ENCODE results near the gene ELP2. TPM values are rescaled to one million over a fixed set of nuclear protein-coding genes. Genes with fewer than 3 reads are reported as not detected.

ELP2 gene
- total RNA-seq, 1 experiment from 2014 or later, result 167 TPM

DNA sequence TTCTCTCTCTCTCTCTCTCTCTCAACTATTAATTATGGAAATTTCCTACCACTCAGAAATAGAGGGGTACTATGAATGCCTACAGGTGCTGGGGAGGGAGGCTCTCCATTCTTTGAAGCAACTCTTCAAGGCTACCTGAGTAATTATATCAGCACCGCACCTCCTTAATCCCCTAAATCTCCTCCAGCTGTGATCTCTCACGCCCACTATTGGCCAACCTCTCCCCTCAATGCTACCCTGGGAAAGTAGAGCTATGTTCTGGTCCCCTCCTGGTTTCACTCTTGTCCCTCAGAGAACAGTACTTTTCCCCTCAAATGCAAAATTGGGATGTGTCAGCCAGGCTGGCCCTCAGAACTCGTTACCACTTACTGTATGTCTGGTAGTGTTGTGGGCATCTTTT lies 59.2 kb downstream of the ELP2 start:
- Histone ChIP-seq H3K9me3 (ENCODE audit: low read length) (no peaks in the 10 kb centered on the region), H3K4me2 (ENCODE audit: low read depth, low read length, poor library complexity, severe bottlenecking) (no peak overlapping the region), H3K36me3 (ENCODE audit: insufficient read depth, low read length) (no peaks in the 10 kb centered on the region), H3K27me3 (ENCODE audit: low read length) (no peaks in the 10 kb centered on the region), H3K9me2 (replicated peaks; ENCODE audit: insufficient read depth, low read length) (no peaks in the 10 kb centered on the region), H3K27ac (ENCODE audit: low read length) (no peak overlapping the region), H3K4me3 (ENCODE audit: low read length) (no peak overlapping the region), H3K9ac (ENCODE audit: low read length) (no peak overlapping the region), H3K79me2 (ENCODE audit: low read length) (no peaks in the 10 kb centered on the region), H4K20me1 (ENCODE audit: insufficient read depth, low read depth, low read length) (peaks cover 13% of the 10 kb centered on the region; the same call in 1 of the 2 replicates), H3K4me1 (ENCODE audit: low read length) (peaks cover 21% of the 10 kb centered on the region), H2AFZ (ENCODE audit: low read length) (no peak overlapping the region)
- no peak for DNase-seq

DNA sequence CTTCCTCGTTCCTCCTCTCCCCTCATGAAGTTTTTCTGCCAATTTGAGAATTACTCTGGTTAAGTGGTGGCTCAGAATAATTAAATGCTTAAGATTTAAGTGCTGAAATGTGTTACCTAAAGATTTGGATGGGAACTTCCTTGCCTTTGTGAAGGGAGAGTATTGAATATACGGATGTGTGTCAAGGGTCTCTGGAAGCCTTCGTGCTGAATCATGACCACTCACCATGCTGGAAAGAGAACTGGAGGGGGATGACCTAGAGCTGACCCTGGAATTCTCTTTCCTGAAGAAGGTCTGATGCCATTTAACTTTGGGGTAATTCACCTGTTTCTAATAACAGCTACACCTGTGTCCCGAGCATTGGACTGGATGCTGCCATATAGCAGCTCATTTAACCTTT lies 59.8 kb downstream of the ELP2 start:
- peaks cover 27% of the 10 kb centered on the region for H3K4me1 ChIP-seq (ENCODE audit: low read length)
- no peaks in the 10 kb centered on the region for H3K27me3 ChIP-seq (ENCODE audit: low read length)
- H4K20me1 ChIP-seq (ENCODE audit: insufficient read depth, low read depth, low read length), result peaks cover 13% of the 10 kb centered on the region; the same call in 1 of the 2 replicates
- H3K79me2 ChIP-seq (ENCODE audit: low read length), result no peaks in the 10 kb centered on the region
- no peak overlapping the region for H3K4me3 ChIP-seq (ENCODE audit: low read length)
- H3K4me2 ChIP-seq (ENCODE audit: low read depth, low read length, poor library complexity, severe bottlenecking), result no peak overlapping the region
- no peak for DNase-seq
- H3K36me3 ChIP-seq (ENCODE audit: insufficient read depth, low read length), result no peaks in the 10 kb centered on the region
- no peaks in the 10 kb centered on the region for H3K9me3 ChIP-seq (ENCODE audit: low read length)
- H3K27ac ChIP-seq (ENCODE audit: low read length), result no peak overlapping the region
- H3K9me2 ChIP-seq (replicated peaks; ENCODE audit: insufficient read depth, low read length), result no peaks in the 10 kb centered on the region
- no peak overlapping the region for H3K9ac ChIP-seq (ENCODE audit: low read length)
- H2AFZ ChIP-seq (ENCODE audit: low read length), result no peak overlapping the region

DNA sequence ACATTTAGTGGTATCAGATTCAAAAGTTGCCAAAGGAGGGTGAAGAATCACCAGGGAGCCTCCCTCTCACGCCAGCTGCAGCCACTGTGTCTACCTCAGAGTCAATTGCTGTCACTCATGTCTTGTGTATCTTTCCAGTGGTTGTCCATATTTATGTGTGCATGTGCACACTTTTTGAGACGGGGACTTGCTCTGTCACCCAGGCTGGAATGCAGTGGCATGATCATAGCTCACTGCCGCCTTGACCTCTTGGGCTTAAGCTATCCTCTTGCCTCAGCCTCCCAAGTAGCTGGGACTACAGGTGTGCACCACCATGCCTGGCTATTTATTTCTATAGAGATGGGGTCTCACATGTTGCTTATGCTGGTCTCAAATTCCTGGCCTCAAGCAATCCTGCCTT lies 61.6 kb downstream of the ELP2 start:
- Histone ChIP-seq H3K4me3 (ENCODE audit: low read length) (no peak overlapping the region), H3K9me3 (ENCODE audit: low read length) (no peaks in the 10 kb centered on the region), H3K9me2 (replicated peaks; ENCODE audit: insufficient read depth, low read length) (no peaks in the 10 kb centered on the region), H2AFZ (ENCODE audit: low read length) (no peak overlapping the region), H3K79me2 (ENCODE audit: low read length) (no peaks in the 10 kb centered on the region), H3K9ac (ENCODE audit: low read length) (no peak overlapping the region), H4K20me1 (ENCODE audit: insufficient read depth, low read depth, low read length) (no peaks in the 10 kb centered on the region; the same call in 1 of the 2 replicates), H3K4me1 (ENCODE audit: low read length) (peaks cover 26% of the 10 kb centered on the region), H3K27ac (ENCODE audit: low read length) (no peak overlapping the region), H3K4me2 (ENCODE audit: low read depth, low read length, poor library complexity, severe bottlenecking) (no peak overlapping the region), H3K27me3 (ENCODE audit: low read length) (no peaks in the 10 kb centered on the region), H3K36me3 (ENCODE audit: insufficient read depth, low read length) (no peaks in the 10 kb centered on the region)
- DNase-seq, result no peak

DNA sequence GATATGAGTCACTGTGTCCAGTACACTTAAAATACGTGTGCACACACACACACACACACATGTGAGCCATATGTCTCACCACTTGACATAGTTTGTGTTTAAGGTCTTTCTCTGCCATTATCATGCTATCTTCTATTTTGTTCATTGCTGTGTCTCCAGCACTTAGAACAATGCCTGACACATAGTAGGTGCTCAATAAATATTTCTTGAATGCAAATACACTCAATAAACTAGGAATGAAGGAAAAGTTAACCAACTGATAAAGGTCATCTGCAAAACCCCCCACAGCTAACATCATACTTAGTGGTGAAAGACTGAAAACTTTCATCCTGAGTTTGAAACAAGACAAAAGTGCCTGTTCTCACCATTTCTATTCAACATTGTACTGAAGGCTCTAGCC lies 62.0 kb downstream of the ELP2 start:
- H3K9ac ChIP-seq (ENCODE audit: low read length), result no peak overlapping the region
- no peaks in the 10 kb centered on the region for H3K36me3 ChIP-seq (ENCODE audit: insufficient read depth, low read length)
- H2AFZ ChIP-seq (ENCODE audit: low read length), result no peak overlapping the region
- H3K9me2 ChIP-seq (replicated peaks; ENCODE audit: insufficient read depth, low read length), result no peaks in the 10 kb centered on the region
- H3K27ac ChIP-seq (ENCODE audit: low read length), result no peak overlapping the region
- no peak overlapping the region for H3K4me3 ChIP-seq (ENCODE audit: low read length)
- H4K20me1 ChIP-seq (ENCODE audit: insufficient read depth, low read depth, low read length), result no peaks in the 10 kb centered on the region; the same call in 1 of the 2 replicates
- H3K4me2 ChIP-seq (ENCODE audit: low read depth, low read length, poor library complexity, severe bottlenecking), result no peak overlapping the region
- no peaks in the 10 kb centered on the region for H3K79me2 ChIP-seq (ENCODE audit: low read length)
- no peak for DNase-seq
- H3K9me3 ChIP-seq (ENCODE audit: low read length), result no peaks in the 10 kb centered on the region
- no peaks in the 10 kb centered on the region for H3K27me3 ChIP-seq (ENCODE audit: low read length)
- peaks cover 26% of the 10 kb centered on the region for H3K4me1 ChIP-seq (ENCODE audit: low read length)

DNA sequence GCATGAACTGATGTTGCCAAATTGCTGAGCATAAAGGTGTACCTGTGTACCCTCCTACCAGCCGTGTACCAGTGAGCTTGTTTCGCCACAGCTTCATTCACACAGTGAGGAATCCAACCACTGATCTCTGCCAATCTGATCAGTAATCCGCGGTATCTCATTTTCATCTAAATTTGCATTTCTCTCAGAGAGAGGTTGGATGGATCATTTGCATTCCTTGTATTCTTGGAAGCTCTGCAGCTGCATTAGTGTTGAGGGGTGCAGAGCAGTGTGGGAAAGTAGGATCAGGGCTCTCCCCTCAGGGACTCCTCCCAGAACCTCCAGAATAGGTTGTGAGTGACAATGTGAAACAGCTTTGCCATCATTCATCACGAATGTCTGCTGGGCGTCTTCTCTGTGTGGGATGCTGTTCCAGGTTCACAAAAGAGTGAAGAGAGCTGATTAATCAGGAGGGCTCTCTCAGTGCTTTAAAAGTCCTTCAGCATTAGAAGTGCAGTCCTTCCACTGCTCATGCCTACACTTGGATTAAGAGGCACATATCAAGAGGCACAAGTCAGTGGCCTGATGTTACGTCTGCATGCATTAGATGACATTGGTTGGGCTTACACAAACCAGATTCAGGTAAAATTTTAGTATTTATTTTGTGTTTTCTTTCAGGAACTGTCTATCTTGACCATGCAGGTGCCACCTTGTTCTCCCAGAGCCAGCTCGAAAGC lies 65.1 kb downstream of the ELP2 start:
- Histone ChIP-seq H2AFZ (ENCODE audit: low read length) (no peak overlapping the region), H3K79me2 (ENCODE audit: low read length) (no peaks in the 10 kb centered on the region), H3K27ac (ENCODE audit: low read length) (no peak overlapping the region), H3K4me3 (ENCODE audit: low read length) (no peak overlapping the region), H3K9me2 (replicated peaks; ENCODE audit: insufficient read depth, low read length) (no peaks in the 10 kb centered on the region), H3K36me3 (ENCODE audit: insufficient read depth, low read length) (no peaks in the 10 kb centered on the region), H3K27me3 (ENCODE audit: low read length) (no peaks in the 10 kb centered on the region), H3K9ac (ENCODE audit: low read length) (no peak overlapping the region), H3K4me2 (ENCODE audit: low read depth, low read length, poor library complexity, severe bottlenecking) (peak overlapping the region; percentile 28), H3K9me3 (ENCODE audit: low read length) (no peaks in the 10 kb centered on the region), H3K4me1 (ENCODE audit: low read length) (peaks cover 16% of the 10 kb centered on the region), H4K20me1 (ENCODE audit: insufficient read depth, low read depth, low read length) (no peaks in the 10 kb centered on the region; the same call in 1 of the 2 replicates)
- peak; percentile 57 for DNase-seq

DNA sequence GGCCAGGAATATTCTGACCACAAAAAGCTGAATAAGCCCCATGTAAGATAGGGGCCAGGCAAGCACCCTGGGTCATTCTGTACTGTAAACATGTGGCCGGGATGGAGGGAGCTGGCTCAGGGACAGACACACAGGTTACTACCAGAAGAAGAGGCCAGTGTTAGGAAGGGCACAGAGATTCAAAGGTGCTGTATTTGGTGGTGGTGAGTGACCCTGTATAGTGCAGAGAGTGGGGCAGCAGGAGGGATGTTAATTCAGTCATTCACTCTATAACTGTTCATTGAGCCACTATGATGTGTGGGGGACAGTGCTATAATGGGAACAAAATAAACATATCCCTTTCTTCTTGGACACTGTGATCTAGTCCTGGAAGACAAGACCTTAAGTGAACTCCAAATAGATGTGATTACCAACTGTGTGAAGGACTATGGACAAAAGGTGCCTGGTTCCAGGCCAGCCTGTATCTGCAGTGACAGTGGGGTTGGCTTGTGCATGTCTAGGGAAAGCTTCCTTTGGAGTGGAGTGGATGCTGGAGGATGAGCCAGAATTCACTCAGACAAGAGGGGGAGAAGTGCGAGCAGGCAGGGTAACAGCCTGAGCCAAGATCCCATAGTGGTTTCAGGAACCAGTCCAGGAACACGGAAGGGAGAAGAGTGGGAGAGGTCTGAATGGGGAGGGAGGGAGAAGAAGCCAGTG lies 65.9 kb downstream of the ELP2 start:
- DNase-seq, result no peak
- H3K36me3 ChIP-seq (ENCODE audit: insufficient read depth, low read length), result no peaks in the 10 kb centered on the region
- no peaks in the 10 kb centered on the region; the same call in 1 of the 2 replicates for H4K20me1 ChIP-seq (ENCODE audit: insufficient read depth, low read depth, low read length)
- no peak overlapping the region for H3K27ac ChIP-seq (ENCODE audit: low read length)
- H3K4me1 ChIP-seq (ENCODE audit: low read length), result peaks cover 16% of the 10 kb centered on the region
- no peaks in the 10 kb centered on the region for H3K27me3 ChIP-seq (ENCODE audit: low read length)
- no peaks in the 10 kb centered on the region for H3K79me2 ChIP-seq (ENCODE audit: low read length)
- H3K9ac ChIP-seq (ENCODE audit: low read length), result no peak overlapping the region
- H2AFZ ChIP-seq (ENCODE audit: low read length), result no peak overlapping the region
- no peaks in the 10 kb centered on the region for H3K9me3 ChIP-seq (ENCODE audit: low read length)
- H3K9me2 ChIP-seq (replicated peaks; ENCODE audit: insufficient read depth, low read length), result no peaks in the 10 kb centered on the region
- H3K4me2 ChIP-seq (ENCODE audit: low read depth, low read length, poor library complexity, severe bottlenecking), result no peak overlapping the region
- no peak overlapping the region for H3K4me3 ChIP-seq (ENCODE audit: low read length)

DNA sequence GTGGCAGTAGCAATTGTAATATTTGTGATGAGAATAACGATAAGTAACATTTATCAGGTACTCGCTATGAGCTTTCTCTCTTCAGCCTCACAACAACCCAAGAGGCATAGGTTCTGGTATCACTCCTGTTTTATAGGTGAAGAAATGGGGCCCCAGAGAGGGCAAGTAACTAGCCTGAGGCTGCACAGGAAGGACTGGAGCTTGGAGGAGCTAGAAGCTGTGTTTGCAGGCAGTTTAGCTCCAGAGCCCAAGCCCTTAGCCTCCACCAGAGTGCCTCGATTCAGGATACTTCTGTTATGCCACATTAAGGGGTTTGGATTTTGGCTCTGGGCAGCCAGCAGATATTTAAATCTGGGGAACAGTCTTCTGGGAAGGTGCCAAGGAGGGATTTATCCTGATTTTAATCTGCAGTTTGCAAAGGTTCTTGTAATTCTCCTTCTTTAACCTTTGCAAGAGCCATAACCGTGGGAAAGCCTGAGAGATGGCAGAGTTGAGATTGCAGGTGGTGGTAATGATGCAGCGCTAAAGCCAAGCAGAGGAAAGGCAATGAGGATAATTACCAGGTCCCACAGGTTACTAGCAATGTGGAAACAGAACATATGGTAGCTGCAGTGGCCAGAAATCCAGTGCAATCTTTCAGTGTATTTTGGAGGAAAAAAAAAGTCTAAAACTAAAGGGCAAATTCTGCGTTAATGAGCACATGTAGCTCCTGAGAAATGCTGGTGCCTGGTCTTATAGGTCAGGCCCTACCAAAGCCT lies 66.7 kb downstream of the ELP2 start:
- no peak overlapping the region for H3K9ac ChIP-seq (ENCODE audit: low read length)
- H3K4me2 ChIP-seq (ENCODE audit: low read depth, low read length, poor library complexity, severe bottlenecking), result no peak overlapping the region
- no peaks in the 10 kb centered on the region for H3K27me3 ChIP-seq (ENCODE audit: low read length)
- H4K20me1 ChIP-seq (ENCODE audit: insufficient read depth, low read depth, low read length), result no peaks in the 10 kb centered on the region; the same call in 1 of the 2 replicates
- peaks cover 16% of the 10 kb centered on the region for H3K4me1 ChIP-seq (ENCODE audit: low read length)
- H3K9me2 ChIP-seq (replicated peaks; ENCODE audit: insufficient read depth, low read length), result no peaks in the 10 kb centered on the region
- no peaks in the 10 kb centered on the region for H3K36me3 ChIP-seq (ENCODE audit: insufficient read depth, low read length)
- H3K27ac ChIP-seq (ENCODE audit: low read length), result no peak overlapping the region
- H3K79me2 ChIP-seq (ENCODE audit: low read length), result no peaks in the 10 kb centered on the region
- no peak overlapping the region for H2AFZ ChIP-seq (ENCODE audit: low read length)
- no peak for DNase-seq
- no peak overlapping the region for H3K4me3 ChIP-seq (ENCODE audit: low read length)
- no peaks in the 10 kb centered on the region for H3K9me3 ChIP-seq (ENCODE audit: low read length)

Data from Karpas-422 (cell line).